T-helper 9 cell (primary cell): ENCODE data around the gene TAF4B.
"Not testable (repeated sequence)": the region's sequence is repeated elsewhere in the genome, so short reads cannot be mapped to it uniquely, and the experiment has no call there.

Source experiments
- DNase-seq: peaks from one replicate; pipeline ENCODE4 v3.0.0-alpha.2; 2020

Gene TAF4B

DNA sequence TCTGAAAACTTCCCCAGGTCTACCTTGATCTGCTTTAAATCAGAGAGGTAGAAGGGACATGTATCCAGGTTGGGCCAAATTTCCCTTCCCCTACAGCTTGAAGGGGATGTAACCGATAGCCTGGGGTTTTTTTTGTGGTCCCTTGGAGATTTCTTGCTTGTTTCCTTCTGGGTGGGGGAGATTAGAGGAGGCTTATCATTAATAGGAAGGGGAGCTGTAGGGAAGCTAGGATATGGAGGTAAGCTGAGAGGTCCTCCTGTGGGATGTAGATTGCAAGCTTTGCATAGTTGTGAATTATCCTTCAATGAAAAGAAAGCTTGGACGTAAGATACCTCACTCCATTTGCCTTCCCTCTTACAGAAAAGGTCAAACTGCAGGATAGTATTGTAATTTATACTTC, 11.1 kb downstream of the TAF4B start:
- DNase-seq, result not testable (repeated sequence)

DNA sequence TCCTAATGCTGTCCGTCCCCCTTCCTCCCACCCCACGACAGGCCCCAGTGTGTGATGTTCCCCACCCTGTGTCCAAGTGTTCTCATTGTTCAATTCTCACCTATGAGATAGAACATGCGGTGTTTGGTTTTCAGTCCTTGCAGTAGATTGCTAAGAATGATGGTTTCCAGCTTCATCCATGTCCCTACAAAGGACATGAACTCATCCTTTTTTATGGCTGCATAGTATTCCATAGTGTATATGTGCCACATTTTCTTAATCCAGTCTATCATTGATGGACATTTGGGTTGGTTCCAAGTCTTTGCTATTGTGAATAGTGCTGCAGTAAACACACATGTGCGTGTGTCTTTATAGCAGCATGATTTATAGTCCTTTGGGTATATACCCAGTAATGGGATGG, 12.5 kb downstream of the TAF4B start:
- not testable (repeated sequence) for DNase-seq

DNA sequence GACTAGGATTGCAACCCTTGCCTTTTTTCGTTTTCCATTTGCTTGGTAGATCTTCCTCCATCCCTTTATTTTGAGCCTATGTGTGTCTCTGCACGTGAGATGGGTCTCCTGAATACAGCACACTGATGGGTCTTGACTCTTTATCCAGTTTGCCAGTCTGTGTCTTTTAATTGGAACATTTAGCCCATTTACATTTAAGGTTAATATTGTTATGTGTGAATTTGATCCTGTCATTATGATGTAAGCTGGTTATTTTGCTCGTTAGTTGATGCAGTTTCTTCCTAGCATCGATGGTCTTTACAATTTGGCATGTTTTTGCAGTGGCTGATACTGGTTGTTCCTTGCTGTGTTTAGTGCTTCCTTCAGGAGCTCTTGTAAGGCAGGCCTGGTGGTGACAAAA, 16.1 kb downstream of the TAF4B start:
- DNase-seq, result not testable (repeated sequence)

DNA sequence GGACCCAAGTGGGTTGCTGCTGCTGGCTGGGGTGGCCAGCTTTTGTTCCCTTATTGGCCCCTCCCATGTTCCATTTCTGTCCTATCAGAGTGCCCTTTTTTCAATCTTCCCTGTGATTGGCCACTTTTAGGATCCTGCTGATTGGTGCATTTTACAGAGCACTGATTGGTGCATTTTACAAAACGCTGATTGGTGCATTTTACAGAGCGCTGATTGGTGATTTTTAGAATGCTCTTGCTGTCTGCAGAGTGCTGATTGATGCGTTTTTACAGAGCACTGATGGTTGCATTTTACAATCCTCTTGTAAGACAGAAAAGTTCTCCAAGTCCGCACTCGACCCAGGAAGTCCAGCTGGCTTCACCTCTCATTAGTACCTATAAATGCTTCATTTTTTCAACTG, 19.2 kb downstream of the TAF4B start:
- not testable (repeated sequence) for DNase-seq

DNA sequence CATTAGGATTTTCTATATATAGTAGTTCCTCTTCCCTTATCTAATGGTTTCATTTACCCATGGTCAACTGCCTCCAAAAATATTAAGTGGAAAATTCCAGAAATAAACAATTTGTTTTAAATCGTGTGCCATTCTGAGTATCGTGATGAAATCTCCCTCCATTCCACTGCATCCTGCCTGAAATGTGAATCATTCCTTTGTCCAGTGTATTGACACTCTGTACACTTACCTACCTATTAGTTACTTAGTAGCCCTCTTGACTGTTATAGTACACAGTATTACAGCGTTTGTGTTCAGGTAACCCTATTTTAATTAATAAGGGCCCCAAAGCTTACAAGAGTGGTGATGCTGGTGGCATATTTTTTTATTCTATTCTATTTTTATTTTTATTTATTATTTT, 26.2 kb downstream of the TAF4B start:
- no peak for DNase-seq

DNA sequence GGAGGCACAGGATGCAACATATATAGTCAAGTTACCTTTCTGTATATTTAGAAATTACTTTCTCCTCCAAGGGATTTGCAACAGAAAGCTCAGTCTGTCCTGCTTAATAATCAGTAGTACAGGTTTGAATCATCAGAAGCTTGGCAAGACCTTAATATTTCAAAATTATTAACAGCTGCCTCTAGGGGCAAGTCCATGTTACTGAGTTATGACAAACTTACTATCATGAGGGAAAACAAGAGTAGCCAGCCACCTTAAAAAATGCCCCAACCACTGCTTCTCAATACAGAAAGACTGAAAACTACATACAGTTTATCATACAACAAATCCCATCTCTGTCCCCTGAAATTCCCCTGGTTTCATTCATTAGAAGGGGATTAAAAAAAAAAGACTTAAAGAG, 28.6 kb downstream of the TAF4B start:
- not testable (repeated sequence) for DNase-seq

DNA sequence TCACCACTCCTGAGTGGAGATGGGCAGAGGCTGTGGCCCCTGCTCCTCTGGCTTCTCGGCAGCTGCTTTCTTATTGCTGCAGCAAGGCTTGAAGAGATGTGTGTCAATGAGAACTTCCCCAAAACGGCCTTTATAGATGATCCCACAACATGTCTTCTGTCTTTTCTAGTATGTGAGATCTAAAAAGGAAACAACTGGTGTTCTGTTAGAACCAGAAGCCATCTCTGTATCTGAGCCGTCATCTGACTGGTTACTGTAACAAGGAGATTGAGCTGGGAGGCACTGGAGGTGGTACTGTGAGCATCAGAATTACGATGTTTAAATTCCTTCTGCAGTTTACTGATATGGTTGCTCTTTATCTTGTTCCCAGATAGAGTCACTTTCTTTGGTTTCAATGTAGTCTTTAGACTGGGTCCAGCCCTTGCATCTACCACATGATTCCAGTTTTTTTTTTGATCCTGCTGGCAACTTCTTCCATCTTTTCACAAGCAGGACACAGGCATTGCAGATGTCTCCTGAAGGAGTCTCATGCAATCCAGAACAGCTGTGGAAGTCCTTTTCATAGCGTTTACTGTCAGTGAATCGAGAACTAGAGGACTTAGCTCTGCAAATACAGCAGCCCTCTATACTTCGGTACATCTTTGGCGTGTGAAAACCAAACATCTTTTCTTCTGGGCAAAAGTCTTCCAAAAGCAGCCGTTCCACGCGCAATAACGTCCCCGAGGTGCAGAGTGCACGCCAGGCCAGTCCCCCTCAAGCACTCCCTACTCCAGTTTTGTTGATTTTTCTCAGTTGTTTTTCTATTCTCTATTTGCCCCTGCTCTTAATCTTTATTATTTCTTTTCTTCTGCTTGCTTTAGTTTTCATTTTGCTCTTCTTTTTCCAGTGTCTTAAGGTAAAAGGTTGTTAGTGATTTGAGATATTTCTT, 29.7 kb downstream of the TAF4B start:
- no peak for DNase-seq

DNA sequence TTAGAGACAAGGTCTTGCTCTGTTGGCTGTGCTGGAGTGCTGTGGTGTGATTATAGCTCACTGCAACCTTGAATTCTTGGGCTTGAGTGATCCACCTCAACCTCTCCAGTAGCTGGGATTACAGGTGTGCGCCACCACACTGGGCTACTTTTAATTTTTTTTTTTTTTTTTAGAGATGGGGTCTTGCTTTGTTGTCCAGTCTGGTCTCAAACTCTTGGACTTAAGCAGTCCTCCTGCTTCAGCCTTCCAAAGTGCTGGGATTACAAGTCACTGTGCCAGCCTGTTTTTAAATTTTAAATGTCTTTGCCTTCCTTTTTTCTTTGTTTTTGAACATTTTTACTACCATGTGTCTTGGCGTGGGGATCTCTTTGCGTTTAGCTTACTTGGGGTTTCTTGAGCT, 32.5 kb downstream of the TAF4B start:
- no peak for DNase-seq

DNA sequence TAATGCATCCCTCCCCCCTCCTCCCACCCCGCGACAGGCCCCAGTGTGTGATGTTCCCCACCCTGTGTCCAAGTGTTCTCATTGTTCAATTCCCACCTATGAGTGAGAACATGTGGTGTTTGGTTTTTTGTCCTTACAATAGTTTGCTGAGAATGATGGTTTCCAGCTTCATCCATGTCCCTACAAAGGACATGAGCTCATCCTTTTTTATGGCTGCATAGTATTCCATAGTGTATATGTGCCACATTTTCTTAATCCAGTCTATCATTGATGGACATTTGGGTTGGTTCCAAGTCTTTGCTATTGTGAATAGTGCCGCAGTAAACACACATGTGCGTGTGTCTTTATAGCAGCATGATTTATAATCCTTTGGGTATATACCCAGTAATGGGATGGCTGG, 33.2 kb downstream of the TAF4B start:
- not testable (repeated sequence) for DNase-seq

DNA sequence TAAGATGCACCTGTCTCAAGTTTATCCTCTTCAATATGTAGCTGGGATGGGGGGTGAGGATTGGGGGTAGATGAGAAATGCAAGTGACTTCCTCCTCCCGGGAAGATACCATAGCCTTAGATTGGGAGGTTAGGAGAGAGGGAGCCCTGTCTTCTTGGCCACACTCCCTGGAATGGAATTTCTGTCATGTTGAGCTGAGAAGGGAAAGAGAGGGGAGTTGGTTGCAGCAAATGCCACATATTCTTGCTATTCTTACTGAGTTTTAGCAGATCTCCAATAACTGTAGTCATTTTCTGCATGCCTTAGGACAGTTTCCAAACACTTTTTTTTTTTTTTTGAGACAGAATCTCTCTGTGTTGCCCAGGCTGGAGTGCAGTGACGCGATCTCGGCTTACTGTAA, 35.9 kb downstream of the TAF4B start:
- no peak for DNase-seq

DNA sequence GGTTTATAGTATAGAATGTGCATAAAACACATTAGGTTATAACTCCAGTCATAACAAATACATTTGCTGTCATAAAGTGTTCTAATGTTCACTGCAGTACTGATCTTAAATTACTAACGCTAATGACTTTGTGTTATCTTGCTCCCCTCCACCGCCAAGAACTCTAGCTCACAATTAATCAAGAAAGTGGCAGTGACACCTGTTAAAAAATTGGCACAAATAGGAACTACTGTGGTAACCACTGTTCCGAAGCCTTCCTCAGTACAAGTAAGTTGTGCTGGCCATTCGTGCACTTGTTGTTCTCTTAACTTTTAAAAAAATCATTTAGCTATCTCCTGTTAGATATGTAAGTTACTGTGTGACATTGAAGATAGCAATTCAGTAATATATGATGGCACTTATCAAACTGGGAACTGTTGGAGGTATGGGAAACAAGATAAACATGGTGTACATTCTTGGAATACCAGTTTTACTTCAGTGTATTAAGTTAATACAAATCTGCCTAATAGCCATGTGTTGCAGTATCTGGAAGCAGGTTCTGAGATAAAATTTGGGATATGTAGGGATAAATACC, 41.2 kb downstream of the TAF4B start:
- no peak for DNase-seq

DNA sequence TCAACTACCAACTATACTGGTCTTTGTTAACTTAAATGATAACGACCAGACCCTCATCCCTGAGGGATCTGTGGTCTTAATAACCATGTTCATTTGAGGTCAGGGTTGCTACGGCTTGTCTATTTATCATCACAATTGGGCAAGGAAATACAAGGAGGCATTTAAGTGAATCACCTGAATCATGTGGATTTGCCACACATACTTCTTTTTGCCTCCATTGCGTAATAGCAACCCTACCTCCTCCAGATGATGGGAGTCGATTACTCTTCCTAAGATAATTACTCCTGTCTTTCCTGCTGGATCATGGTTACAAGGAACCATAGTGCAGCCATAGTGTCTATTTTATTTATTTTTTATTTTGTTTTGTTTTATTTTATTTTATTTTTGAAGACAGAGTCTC, 42.2 kb downstream of the TAF4B start:
- DNase-seq, result no peak

DNA sequence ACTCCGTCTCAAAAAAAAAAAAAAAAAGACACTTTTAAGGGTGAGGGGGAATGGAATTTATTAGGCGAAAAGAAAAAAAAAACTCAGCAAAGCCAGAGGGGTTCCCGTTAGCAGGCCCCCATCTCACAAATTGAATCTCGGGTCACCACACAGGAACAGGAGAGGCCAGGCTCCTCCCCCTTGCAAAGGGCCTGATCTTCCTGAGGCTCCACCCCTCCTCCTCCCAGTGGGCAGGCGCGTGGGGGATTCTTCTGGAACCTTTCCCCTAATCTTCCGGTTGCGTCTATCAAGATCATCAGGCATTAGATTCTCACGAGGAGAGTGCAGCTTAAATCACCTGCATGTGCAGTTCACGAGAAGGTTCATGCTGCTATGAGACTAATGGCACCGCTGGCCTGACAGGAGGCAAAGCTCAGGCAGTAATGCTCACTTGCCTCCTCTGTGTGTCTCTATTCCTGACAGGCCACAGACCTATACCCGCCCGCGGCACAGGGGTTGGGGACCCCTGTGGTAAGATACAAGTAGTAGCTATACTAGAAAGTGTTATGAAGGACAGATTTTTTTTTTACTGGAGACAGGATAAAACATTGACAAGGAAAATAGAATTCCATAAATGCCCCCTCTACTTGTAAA, 45.8 kb downstream of the TAF4B start:
- DNase-seq, result no peak

DNA sequence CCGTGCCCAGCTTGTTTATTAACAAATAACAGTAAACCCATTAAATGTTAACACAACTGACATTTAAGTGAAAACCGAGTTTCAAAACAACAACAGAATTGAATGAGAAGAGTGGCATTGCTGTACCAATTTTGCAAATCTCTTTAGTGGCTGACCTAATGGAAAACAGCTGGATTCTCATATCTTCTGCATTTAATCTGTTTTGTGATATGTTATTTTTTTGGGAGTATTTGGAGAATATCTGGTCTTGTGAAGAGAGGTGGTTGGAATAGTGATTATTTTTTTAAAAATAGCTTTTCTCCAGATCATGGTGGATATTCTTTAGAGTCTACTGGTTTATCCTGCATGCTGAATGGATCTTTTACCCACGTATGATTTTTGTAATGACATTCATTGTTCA, 51.1 kb downstream of the TAF4B start:
- DNase-seq, result no peak

DNA sequence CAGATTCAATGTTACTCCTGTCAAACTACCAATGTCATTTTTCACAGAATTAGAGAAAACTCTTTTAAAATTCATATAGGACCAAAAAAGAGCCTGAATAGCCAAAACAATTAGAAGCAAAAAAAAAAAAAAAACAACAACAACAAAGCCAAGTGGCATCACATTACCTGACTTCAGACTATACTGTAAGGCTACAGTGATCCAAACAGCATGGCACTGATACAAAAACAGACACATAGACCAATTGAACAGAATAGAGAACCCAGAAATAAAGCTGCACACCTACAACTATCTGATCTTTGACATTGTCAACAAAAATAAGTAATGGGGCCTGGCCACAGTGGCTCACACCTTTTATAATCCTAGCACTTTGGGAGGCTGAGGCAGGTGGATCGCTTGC, 53.2 kb downstream of the TAF4B start:
- DNase-seq, result no peak

DNA sequence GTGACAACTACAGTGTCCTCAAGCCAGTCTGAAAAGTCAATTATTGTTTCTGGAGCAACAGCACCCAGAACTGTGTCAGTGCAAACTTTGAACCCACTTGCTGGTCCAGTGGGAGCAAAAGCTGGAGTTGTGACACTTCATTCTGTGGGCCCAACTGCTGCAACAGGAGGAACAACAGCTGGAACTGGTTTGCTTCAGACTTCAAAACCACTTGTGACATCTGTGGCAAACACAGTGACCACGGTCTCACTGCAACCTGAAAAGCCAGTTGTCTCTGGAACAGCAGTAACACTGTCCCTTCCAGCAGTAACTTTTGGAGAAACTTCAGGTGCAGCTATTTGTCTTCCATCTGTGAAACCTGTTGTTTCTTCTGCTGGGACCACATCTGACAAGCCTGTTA, 59.8 kb downstream of the TAF4B start:
- DNase-seq, result no peak

DNA sequence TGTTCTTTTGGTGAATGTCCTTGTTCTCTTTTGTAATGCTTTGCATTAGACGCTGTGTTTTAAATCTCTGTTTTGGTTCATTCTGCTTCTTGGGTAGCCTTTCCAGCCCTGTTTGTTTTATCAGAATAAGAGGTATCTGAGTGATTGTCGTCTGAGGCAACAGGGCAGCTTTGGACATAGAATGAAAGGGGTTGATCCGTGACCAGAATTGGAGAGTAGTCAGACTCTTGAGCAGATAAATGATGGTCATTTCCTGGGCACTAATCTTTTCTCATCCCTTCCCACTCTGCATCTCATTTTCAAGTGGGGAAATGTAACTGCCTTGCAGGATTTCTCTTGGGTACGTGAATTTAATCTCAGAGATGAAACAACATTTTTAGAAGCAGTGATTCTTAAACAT, 61.4 kb downstream of the TAF4B start:
- DNase-seq, result no peak

DNA sequence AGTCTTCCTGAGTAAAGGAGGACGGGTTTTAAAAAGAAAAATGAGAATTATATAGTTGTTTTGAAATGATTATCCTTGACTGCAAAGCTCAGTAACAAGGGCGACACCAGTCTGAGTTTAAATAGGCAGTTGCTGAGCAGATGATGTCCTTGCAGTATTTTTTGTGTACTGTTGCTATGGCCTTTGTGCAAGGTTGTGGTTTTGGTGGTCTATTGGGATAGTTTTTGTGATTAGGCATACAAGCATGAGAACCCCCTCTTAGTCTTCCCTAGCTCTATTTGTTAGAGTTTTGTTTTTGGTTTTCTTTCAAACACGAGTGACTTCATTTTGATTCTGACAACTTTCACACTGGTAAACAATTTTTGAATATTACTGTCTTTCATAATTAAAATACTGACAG, 64.1 kb downstream of the TAF4B start:
- no peak for DNase-seq

DNA sequence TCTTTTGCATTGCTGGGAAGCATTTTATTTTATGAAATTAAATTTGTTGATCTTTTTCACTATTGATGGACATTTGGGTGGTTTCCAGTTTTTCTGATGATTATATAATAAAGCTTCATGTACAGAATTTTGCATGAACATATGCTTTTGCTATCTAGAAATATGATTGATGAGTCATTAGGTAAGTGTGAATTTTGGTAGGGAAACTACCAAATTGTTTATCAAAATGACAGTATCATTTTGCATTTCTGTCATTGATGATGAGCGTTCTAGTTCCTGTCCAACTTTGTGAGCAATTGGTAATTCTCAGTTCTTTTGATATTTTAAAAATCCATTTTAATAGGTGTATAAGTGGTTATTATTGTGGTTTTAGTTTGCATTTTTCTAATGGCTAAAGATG, 67.7 kb downstream of the TAF4B start:
- no peak for DNase-seq

DNA sequence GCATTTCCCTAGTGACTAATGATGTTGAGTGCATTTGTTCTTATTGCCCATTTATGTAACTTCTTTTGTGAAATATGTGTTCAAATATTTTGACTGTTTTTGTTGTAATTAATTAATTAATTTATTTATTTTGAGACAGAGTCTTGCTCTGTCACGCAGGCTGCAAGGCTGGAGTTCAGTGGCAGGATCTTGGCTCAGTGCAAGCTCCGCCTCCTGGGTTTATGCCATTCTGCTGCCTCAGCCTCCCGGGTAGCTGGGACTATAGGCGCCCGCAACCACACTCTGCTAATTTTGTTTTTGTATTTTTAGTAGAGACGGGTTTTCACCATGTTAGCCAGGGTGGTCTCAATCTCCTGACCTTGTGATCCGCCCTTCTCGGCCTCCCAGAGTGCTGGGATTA, 71.9 kb downstream of the TAF4B start:
- DNase-seq, result no peak

DNA sequence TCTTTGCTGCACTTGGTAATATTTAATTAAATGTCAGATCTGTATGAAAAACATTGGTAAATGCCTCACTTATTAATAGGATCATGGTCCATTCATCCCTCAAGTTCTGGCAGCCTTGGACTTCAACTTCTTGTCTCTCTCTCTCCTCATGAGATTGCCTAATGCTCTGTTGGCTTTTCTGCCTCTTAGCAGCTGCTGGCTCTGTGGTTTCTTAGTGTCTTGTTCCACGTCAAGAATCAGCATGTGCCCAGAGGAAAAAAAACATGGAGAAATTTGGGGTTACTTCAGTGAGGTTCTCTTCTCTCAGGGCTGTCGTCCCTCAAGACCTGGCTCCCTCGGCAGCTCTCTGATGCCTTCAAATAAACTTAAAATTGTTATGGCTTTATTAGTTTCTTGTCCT, 75.4 kb downstream of the TAF4B start:
- DNase-seq, result no peak

DNA sequence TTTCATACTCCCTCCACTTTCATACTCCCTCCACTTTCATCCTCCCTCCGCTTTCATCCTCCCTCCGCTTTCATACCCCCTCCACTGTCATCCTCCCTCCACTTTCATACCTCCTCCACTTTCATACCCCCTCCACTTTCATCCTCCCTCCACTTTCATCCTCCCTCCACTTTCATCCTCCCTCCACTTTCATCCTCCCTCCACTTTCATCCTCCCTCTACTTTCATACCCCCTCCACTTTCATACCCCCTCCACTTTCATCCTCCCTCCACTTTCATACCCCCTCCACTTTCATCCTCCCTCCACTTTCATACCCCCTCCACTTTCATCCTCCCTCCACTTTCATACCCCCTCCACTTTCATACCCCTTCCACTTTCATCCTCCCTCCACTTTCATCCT, 77.0 kb downstream of the TAF4B start:
- not testable (repeated sequence) for DNase-seq

DNA sequence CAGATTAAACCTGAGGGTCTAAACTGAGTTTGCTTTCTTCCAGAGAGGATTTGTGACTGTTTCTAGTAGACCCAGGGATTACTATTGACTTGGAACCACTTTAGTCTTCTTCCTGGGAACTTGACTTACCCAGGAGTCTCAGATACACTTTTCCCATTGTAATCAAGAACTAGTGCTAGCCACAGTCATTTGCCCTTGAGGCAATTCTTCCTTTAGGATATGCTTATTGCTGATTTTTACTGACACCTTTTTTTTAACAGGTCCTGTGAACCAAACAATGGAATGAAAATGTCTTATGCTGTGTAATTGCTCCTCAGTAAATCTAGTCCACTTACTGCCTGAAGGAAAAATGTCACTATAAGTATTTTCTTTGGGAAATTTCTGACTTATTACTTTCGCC, 78.3 kb downstream of the TAF4B start:
- DNase-seq, result no peak

DNA sequence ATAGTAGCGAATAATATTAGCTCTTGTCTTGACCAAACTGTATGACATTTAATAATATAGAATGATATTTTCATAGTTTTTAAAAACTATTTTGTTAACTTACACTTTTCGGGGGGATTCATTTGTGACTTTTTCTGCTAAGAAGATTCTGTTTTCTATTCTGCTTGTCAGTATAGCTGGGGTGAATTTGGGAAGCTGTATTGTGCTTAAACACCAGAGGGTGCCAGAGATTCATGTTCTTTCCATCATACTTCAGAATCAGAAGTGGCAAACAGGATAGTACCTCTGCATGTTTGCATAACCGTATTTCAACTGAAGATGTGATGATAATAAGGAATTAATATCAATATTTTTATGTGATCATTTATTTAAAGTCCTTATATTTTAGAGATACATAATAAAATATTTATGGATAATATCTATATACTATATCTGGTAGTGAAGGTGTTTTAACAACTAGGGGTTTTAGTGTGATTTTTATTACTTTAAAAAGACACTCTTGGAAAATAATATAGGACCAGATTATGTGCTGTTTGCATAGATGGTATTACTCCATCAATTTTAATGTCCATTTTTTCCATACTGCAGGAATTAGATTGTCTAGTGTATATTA, 81.0 kb downstream of the TAF4B start:
- no peak for DNase-seq
